ENCODE measurements around the gene PPP1R2C. TPM values are rescaled to one million over a fixed set of nuclear protein-coding genes. Genes with fewer than 3 reads are reported as not detected.

PPP1R2C gene
- polyA plus RNA-seq (ENCODE audit: insufficient read length in 4 of 4): not detected

- no peak for DNase-seq (ENCODE audit: low read depth in 4 of 4, low spot score in 3 of 4)
These were observed at the start of gene PPP1R2C for GRCh38 chrX:42778096-42778495. PPP1R2C (minus strand) TSS chrX:42778163; CDS start chrX:42778079, 84 bp downstream.

GRCh38 chrX:42825201-42825600 is 47.2 kb upstream of the PPP1R2C start:
- DNase-seq (ENCODE audit: low read depth in 4 of 4, low spot score in 3 of 4): no peak

GRCh38 chrX:42824541-42824940 is 46.6 kb upstream of the PPP1R2C start:
- no peak for DNase-seq (ENCODE audit: low read depth in 4 of 4, low spot score in 3 of 4)

GRCh38 chrX:42823443-42823842 is 45.5 kb upstream of the PPP1R2C start:
- DNase-seq (ENCODE audit: low read depth in 4 of 4, low spot score in 3 of 4): no peak

- no peak for DNase-seq (ENCODE audit: low read depth in 4 of 4, low spot score in 3 of 4)
These were observed 44.0 kb upstream of the PPP1R2C start for GRCh38 chrX:42821803-42822443.

GRCh38 chrX:42818151-42818921 is 40.4 kb upstream of the PPP1R2C start:
- DNase-seq (ENCODE audit: low read depth in 4 of 4, low spot score in 3 of 4): no peak

GRCh38 chrX:42809569-42809968 is 31.6 kb upstream of the PPP1R2C start:
- no peak for DNase-seq (ENCODE audit: low read depth in 4 of 4, low spot score in 3 of 4)

- DNase-seq (ENCODE audit: low read depth in 4 of 4, low spot score in 3 of 4): no peak
These were observed 29.4 kb upstream of the PPP1R2C start for GRCh38 chrX:42807393-42807792.

GRCh38 chrX:42804524-42804923 is 26.6 kb upstream of the PPP1R2C start:
- DNase-seq (ENCODE audit: low read depth in 4 of 4, low spot score in 3 of 4): no peak

- no peak for DNase-seq (ENCODE audit: low read depth in 4 of 4, low spot score in 3 of 4)
These were observed 25.4 kb upstream of the PPP1R2C start for GRCh38 chrX:42803320-42803719.

GRCh38 chrX:42797651-42798269 is 19.8 kb upstream of the PPP1R2C start:
- DNase-seq (ENCODE audit: low read depth in 4 of 4, low spot score in 3 of 4): no peak

GRCh38 chrX:42783451-42783850 is 5.5 kb upstream of the PPP1R2C start:
- DNase-seq (ENCODE audit: low read depth in 4 of 4, low spot score in 3 of 4): no peak

GRCh38 chrX:42776195-42776594 is 1.8 kb downstream of the PPP1R2C start:
- no peak for DNase-seq (ENCODE audit: low read depth in 4 of 4, low spot score in 3 of 4)

GRCh38 chrX:42772874-42773273 is 5.1 kb downstream of the PPP1R2C start:
- DNase-seq (ENCODE audit: low read depth in 4 of 4, low spot score in 3 of 4): no peak

- no peak for DNase-seq (ENCODE audit: low read depth in 4 of 4, low spot score in 3 of 4)
These were observed 6.2 kb downstream of the PPP1R2C start for GRCh38 chrX:42771506-42772335.

- no peak for DNase-seq (ENCODE audit: low read depth in 4 of 4, low spot score in 3 of 4)
These were observed 7.4 kb downstream of the PPP1R2C start for GRCh38 chrX:42770566-42770965.

GRCh38 chrX:42759881-42760280 is 18.1 kb downstream of the PPP1R2C start:
- DNase-seq (ENCODE audit: low read depth in 4 of 4, low spot score in 3 of 4): no peak

- DNase-seq (ENCODE audit: low read depth in 4 of 4, low spot score in 3 of 4): no peak
These were observed 22.1 kb downstream of the PPP1R2C start for GRCh38 chrX:42755815-42756214.

GRCh38 chrX:42754603-42755002 is 23.4 kb downstream of the PPP1R2C start:
- DNase-seq (ENCODE audit: low read depth in 4 of 4, low spot score in 3 of 4): no peak

GRCh38 chrX:42754115-42754514 is 23.8 kb downstream of the PPP1R2C start:
- DNase-seq (ENCODE audit: low read depth in 4 of 4, low spot score in 3 of 4): no peak

GRCh38 chrX:42752730-42753129 is 25.2 kb downstream of the PPP1R2C start:
- DNase-seq (ENCODE audit: low read depth in 4 of 4, low spot score in 3 of 4): no peak

Measured in left renal pelvis (tissue), 4 donors.